Activated CD4-positive, alpha-beta T cell treated with anti-CD3 and anti-CD28 coated beads, Interleukin-10, Interleukin-2, amounts not matched to agents 100 ng/mL and 50 ng/mL, durations not matched to agents 16 hours and 8 hours (primary cell): Measurements from ENCODE around the gene SPATA3.
A peak's percentile ranks its signal among the peaks of the same experiment; 100 is the strongest.

Source experiments
- DNase-seq: peaks from one replicate; pipeline ENCODE4 v3.0.0-alpha.2; 2020

Gene SPATA3

GRCh38 chr2:231051116-231051515, 55.2 kb downstream of the SPATA3 start:
- DNase-seq = no peak

GRCh38 chr2:231052494-231053451, 56.9 kb downstream of the SPATA3 start:
- DNase-seq = peak; percentile 91

DNA sequence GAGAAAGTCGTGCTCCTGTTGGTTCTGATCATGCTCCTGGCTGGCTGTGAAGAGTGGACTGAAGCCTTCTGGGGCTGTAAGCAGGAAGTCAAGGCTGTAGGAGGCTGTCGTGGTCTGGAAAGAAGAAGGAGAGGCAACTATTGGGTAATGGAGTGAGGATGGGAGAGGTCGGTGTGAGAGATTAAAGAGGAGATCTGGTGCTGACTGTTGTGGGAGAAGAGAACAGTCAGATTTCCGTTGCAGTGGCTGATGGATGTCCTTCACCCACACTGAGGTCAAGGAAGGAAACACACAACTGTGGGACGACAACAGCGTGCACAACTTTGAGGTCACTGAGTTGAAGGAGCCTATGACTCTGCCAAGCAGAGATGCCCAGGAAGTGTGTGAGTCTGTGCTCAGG, 57.9 kb downstream of the SPATA3 start:
- peak; percentile 24 for DNase-seq

DNA sequence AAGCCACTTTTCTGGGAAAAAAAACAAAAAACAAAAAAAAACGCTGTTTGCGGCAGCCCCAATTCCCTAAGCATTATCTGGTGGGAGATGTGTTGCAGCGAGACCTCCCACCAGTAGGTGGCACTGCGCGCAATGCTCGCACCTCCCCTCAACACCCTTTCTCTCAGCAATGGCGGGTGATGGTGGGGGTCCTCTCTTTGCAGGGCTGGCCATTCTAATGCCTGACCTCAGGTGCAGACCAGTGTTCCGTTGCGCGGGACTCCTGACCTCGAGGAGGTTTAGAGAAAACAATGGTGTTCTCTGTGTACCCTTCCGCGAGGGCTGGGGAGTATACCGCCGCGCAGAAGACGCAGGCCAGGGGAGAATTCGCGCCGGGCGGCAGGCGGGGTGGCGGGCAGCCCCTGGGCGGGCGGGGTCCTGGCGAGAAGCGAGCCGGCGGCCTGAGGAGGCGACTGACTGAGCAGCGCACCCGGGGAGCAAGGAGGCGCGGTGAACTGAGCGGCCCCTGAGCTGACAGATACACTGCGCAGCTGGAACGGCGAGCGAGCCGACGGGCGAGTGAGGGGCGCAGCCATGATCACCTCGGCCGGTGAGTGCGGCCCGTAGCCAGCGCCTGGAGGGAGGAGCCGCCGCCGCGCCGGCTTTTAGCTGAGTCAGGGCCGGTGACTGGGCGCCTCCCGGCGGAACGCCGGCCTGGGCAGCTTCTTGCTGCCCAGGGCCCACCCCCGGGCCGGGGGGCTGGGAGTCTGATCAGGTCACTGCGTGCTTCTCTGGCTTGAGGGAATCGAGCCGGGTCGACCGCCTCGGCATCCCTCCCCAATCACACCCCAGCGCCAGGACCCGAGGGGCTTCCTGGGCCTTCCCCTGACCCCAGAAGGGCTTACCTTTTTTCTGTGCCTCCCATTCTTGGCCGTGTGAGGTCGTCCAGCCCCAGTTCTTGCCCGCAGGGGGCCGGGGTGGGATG, 60.8 kb downstream of the SPATA3 start, which contains the start of gene PSMD1:
PSMD1 (plus strand) TSS at position 415 of the 964 bp plus-strand sequence; CDS start at position 574, 159 bp downstream.
- peak; percentile 96 for DNase-seq

GRCh38 chr2:231057590-231057989, 61.7 kb downstream of the SPATA3 start:
- DNase-seq = no peak
